ENCODE results near the gene MYLIP. TPM values are rescaled to one million over a fixed set of nuclear protein-coding genes. Genes with fewer than 3 reads are reported as not detected.

MYLIP gene
- total and polyA plus RNA-seq, 2 experiments from 2014 or later = 26.7 to 33.8 TPM

DNA sequence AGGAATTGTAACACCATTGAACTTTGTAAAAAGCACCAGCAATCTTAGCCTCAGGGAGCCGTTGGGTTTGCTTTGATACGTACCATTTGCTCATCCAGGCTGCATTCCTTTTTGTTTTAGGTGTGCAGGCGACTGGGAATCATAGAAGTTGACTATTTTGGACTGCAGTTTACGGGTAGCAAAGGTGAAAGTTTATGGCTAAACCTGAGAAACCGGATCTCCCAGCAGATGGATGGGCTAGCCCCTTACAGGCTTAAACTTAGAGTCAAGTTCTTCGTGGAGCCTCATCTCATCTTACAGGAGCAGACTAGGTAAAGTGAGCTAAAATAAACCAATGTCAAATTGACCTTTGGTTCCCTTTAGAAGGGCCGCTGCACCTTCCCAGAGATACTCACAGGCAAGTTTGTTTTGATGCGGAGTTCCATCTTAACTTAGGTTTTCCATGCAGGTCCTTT is 1.6 kb downstream of the MYLIP start:
- no peak for DNase-seq (ENCODE audit: low spot score)
- H3K27ac ChIP-seq (ENCODE audit: low read depth) = peak overlapping the region; percentile 4; the same call in 1 of the 2 replicates

More for the DNA sequence above, 1.6 kb downstream of the MYLIP start:
- H3K27me3 ChIP-seq (ENCODE audit: insufficient read depth) = no peaks in the 10 kb centered on the region
- peak overlapping the region; percentile 88 for H3K4me3 ChIP-seq
- H3K4me1 Mint-ChIP-seq = peaks cover 37% of the 10 kb centered on the region
- TF ChIP-seq NANOG (IDR thresholded peaks at IDR 0.05; ENCODE audit: borderline replicate concordance) = no peak
- no peak for TF ChIP-seq POLR2AphosphoS5 (IDR thresholded peaks at IDR 0.05; ENCODE audit: low read depth)
- TF ChIP-seq EZH2 (IDR thresholded peaks at IDR 0.05; ENCODE audit: low read depth, unreplicated experiment) = no peak
- TF ChIP-seq EZH2phosphoT487 (IDR thresholded peaks at IDR 0.05; ENCODE audit: unreplicated experiment) = no peak
- no peak for TF ChIP-seq STAT1 (IDR thresholded peaks at IDR 0.05; ENCODE audit: unreplicated experiment)
- no peak for TF ChIP-seq ZNF114 (CRISPR knock-in tag; IDR thresholded peaks at IDR 0.05)
- no peak for TF ChIP-seq JUNB (IDR thresholded peaks at IDR 0.05; ENCODE audit: unreplicated experiment)
- TF ChIP-seq, protein P1, sequence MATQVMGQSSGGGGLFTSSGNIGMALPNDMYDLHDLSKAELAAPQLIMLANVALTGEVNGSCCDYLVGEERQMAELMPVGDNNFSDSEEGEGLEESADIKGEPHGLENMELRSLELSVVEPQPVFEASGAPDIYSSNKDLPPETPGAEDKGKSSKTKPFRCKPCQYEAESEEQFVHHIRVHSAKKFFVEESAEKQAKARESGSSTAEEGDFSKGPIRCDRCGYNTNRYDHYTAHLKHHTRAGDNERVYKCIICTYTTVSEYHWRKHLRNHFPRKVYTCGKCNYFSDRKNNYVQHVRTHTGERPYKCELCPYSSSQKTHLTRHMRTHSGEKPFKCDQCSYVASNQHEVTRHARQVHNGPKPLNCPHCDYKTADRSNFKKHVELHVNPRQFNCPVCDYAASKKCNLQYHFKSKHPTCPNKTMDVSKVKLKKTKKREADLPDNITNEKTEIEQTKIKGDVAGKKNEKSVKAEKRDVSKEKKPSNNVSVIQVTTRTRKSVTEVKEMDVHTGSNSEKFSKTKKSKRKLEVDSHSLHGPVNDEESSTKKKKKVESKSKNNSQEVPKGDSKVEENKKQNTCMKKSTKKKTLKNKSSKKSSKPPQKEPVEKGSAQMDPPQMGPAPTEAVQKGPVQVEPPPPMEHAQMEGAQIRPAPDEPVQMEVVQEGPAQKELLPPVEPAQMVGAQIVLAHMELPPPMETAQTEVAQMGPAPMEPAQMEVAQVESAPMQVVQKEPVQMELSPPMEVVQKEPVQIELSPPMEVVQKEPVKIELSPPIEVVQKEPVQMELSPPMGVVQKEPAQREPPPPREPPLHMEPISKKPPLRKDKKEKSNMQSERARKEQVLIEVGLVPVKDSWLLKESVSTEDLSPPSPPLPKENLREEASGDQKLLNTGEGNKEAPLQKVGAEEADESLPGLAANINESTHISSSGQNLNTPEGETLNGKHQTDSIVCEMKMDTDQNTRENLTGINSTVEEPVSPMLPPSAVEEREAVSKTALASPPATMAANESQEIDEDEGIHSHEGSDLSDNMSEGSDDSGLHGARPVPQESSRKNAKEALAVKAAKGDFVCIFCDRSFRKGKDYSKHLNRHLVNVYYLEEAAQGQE (IDR thresholded peaks at IDR 0.05; ENCODE audit: unreplicated experiment) = no peak
- TF ChIP-seq, protein P2, sequence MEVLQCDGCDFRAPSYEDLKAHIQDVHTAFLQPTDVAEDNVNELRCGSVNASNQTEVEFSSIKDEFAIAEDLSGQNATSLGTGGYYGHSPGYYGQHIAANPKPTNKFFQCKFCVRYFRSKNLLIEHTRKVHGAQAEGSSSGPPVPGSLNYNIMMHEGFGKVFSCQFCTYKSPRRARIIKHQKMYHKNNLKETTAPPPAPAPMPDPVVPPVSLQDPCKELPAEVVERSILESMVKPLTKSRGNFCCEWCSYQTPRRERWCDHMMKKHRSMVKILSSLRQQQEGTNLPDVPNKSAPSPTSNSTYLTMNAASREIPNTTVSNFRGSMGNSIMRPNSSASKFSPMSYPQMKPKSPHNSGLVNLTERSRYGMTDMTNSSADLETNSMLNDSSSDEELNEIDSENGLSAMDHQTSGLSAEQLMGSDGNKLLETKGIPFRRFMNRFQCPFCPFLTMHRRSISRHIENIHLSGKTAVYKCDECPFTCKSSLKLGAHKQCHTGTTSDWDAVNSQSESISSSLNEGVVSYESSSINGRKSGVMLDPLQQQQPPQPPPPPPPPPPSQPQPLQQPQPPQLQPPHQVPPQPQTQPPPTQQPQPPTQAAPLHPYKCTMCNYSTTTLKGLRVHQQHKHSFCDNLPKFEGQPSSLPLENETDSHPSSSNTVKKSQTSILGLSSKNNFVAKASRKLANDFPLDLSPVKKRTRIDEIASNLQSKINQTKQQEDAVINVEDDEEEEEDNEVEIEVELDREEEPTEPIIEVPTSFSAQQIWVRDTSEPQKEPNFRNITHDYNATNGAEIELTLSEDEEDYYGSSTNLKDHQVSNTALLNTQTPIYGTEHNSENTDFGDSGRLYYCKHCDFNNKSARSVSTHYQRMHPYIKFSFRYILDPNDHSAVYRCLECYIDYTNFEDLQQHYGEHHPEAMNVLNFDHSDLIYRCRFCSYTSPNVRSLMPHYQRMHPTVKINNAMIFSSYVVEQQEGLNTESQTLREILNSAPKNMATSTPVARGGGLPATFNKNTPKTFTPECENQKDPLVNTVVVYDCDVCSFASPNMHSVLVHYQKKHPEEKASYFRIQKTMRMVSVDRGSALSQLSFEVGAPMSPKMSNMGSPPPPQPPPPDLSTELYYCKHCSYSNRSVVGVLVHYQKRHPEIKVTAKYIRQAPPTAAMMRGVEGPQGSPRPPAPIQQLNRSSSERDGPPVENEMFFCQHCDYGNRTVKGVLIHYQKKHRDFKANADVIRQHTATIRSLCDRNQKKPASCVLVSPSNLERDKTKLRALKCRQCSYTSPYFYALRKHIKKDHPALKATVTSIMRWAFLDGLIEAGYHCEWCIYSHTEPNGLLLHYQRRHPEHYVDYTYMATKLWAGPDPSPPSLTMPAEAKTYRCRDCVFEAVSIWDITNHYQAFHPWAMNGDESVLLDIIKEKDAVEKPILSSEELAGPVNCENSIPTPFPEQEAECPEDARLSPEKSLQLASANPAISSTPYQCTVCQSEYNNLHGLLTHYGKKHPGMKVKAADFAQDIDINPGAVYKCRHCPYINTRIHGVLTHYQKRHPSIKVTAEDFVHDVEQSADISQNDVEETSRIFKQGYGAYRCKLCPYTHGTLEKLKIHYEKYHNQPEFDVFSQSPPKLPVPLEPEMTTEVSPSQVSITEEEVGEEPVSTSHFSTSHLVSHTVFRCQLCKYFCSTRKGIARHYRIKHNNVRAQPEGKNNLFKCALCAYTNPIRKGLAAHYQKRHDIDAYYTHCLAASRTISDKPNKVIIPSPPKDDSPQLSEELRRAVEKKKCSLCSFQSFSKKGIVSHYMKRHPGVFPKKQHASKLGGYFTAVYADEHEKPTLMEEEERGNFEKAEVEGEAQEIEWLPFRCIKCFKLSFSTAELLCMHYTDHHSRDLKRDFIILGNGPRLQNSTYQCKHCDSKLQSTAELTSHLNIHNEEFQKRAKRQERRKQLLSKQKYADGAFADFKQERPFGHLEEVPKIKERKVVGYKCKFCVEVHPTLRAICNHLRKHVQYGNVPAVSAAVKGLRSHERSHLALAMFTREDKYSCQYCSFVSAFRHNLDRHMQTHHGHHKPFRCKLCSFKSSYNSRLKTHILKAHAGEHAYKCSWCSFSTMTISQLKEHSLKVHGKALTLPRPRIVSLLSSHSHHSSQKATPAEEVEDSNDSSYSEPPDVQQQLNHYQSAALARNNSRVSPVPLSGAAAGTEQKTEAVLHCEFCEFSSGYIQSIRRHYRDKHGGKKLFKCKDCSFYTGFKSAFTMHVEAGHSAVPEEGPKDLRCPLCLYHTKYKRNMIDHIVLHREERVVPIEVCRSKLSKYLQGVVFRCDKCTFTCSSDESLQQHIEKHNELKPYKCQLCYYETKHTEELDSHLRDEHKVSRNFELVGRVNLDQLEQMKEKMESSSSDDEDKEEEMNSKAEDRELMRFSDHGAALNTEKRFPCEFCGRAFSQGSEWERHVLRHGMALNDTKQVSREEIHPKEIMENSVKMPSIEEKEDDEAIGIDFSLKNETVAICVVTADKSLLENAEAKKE (CRISPR knock-in tag; IDR thresholded peaks at IDR 0.05) = no peak
- TF ChIP-seq, protein P3, sequence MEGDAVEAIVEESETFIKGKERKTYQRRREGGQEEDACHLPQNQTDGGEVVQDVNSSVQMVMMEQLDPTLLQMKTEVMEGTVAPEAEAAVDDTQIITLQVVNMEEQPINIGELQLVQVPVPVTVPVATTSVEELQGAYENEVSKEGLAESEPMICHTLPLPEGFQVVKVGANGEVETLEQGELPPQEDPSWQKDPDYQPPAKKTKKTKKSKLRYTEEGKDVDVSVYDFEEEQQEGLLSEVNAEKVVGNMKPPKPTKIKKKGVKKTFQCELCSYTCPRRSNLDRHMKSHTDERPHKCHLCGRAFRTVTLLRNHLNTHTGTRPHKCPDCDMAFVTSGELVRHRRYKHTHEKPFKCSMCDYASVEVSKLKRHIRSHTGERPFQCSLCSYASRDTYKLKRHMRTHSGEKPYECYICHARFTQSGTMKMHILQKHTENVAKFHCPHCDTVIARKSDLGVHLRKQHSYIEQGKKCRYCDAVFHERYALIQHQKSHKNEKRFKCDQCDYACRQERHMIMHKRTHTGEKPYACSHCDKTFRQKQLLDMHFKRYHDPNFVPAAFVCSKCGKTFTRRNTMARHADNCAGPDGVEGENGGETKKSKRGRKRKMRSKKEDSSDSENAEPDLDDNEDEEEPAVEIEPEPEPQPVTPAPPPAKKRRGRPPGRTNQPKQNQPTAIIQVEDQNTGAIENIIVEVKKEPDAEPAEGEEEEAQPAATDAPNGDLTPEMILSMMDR (conservative IDR thresholded peaks at IDR 0.05; ENCODE audit: low read depth in 2 of 2) = no peak
- no peak for TF ChIP-seq ZNF331 (CRISPR knock-in tag; IDR thresholded peaks at IDR 0.05; ENCODE audit: low read depth)
- TF ChIP-seq, protein P4, sequence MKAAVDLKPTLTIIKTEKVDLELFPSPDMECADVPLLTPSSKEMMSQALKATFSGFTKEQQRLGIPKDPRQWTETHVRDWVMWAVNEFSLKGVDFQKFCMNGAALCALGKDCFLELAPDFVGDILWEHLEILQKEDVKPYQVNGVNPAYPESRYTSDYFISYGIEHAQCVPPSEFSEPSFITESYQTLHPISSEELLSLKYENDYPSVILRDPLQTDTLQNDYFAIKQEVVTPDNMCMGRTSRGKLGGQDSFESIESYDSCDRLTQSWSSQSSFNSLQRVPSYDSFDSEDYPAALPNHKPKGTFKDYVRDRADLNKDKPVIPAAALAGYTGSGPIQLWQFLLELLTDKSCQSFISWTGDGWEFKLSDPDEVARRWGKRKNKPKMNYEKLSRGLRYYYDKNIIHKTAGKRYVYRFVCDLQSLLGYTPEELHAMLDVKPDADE (IDR thresholded peaks at IDR 0.05) = no peak
- TF ChIP-seq CREB1 (CRISPR knock-in tag; IDR thresholded peaks at IDR 0.05; ENCODE audit: low read depth) = no peak
- peak; percentile 1; the same call in 2 of the 3 replicates for ATAC-seq
- H3K4me1 ChIP-seq (ENCODE audit: insufficient read depth) = peaks cover 37% of the 10 kb centered on the region
- H4K20me1 ChIP-seq (replicated peaks; ENCODE audit: insufficient read depth) = peaks cover 34% of the 10 kb centered on the region
- peaks cover 3% of the 10 kb centered on the region; the same call in 2 of the 3 replicates for H3K9me3 Mint-ChIP-seq
- H2AFZ ChIP-seq = no peak overlapping the region
- H3K9me2 ChIP-seq (ENCODE audit: insufficient read depth) = no peaks in the 10 kb centered on the region
- H3K36me3 Mint-ChIP-seq (ENCODE audit: low read depth) = peaks cover 49% of the 10 kb centered on the region
- peaks cover 60% of the 10 kb centered on the region for H3K79me2 ChIP-seq (replicated peaks; ENCODE audit: insufficient read depth)
- H3K27me3 Mint-ChIP-seq (ENCODE audit: insufficient read depth, low read depth, poor library complexity) = peaks cover 4% of the 10 kb centered on the region
- H3K4me3 Mint-ChIP-seq = peak overlapping the region; percentile 92
- peak overlapping the region; percentile 96 for H3K4me2 ChIP-seq
- H3K27ac Mint-ChIP-seq = peak overlapping the region; percentile 92
- peaks cover 4% of the 10 kb centered on the region; the same call in 1 of the 2 replicates for H3K36me3 ChIP-seq (ENCODE audit: insufficient read depth)
- no peaks in the 10 kb centered on the region for H3F3A ChIP-seq (replicated peaks; ENCODE audit: low read depth)
